ENCODE measurements around the gene WRNIP1.

DNA sequence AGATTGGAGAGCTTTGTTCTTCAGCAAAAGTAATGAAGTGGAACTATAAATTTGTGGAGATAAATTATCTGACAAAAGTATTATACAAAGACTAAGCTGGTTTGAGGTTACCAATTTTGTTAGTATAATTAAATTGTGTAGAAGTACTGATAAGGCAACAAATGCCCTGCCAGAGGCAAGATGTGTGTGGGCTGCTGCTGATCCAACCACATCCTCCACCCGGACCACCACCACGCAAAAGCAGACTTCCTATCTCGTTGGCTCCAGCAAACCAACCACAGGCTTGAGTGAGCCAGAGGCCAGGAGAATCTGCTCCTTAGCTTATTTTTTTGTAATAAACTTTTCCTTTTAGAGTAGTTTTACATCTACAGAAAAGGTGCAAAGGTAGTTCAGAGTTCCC, 13.3 kb upstream of the WRNIP1 start:
- TF ChIP-seq, protein P1, sequence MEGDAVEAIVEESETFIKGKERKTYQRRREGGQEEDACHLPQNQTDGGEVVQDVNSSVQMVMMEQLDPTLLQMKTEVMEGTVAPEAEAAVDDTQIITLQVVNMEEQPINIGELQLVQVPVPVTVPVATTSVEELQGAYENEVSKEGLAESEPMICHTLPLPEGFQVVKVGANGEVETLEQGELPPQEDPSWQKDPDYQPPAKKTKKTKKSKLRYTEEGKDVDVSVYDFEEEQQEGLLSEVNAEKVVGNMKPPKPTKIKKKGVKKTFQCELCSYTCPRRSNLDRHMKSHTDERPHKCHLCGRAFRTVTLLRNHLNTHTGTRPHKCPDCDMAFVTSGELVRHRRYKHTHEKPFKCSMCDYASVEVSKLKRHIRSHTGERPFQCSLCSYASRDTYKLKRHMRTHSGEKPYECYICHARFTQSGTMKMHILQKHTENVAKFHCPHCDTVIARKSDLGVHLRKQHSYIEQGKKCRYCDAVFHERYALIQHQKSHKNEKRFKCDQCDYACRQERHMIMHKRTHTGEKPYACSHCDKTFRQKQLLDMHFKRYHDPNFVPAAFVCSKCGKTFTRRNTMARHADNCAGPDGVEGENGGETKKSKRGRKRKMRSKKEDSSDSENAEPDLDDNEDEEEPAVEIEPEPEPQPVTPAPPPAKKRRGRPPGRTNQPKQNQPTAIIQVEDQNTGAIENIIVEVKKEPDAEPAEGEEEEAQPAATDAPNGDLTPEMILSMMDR (IDR thresholded peaks at IDR 0.05 in 2 of 3, conservative IDR thresholded peaks at IDR 0.05 in 1 of 3; ENCODE audit: borderline replicate concordance in 1 of 3, insufficient read depth in 1 of 3, low read depth in 2 of 3, low read length in 2 of 3), result no peak
- TF ChIP-seq SRF (IDR thresholded peaks at IDR 0.05; ENCODE audit: low read depth) (no peak), POLR2A (IDR thresholded peaks at IDR 0.05; ENCODE audit: borderline replicate concordance, extremely low read depth, insufficient read depth, insufficient read length) (no peak), TCF7L2 (IDR thresholded peaks at IDR 0.05; ENCODE audit: borderline replicate concordance, extremely low read depth, insufficient read depth, insufficient read length) (no peak)

Measured in HCT116 (cell line).